ENCODE data around the gene RNASE3.
"Not testable (repeated sequence)": the region's sequence is repeated elsewhere in the genome, so short reads cannot be mapped to it uniquely, and the experiment has no call there.

RNASE3 gene

DNA sequence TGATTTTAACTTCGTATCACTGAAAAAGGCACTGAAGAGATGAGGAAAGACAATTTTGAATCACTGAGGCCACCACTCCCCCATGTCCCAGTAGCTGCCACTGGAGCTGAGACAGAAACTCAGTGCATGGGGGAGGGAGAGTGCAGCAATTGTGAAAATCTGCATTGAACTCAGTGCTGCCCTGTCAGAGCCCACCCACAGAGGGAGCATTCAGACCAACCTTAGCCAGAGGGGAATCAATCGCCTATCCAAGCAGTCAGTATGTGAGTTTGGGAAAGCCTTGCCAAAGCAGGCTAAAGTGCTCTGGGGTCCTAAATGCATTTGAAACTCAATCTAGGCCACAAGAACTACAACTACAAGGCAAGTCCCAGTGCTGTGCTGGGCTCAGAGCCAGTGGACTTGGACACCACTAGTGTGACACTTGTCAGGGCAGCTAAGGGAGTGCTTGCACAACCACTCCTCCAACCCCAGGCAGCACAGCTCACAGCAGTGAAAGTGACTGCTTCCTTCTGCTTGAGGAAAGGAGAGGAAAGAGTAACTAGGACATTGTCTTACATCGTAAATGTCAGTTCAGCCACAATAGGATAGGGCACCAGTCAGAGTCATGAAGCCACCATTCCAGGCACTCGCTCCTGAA lies 13.3 kb downstream of the RNASE3 start:
- H3K4me2 ChIP-seq (ENCODE audit: low read length): no peak overlapping the region
- H3K4me3 ChIP-seq (ENCODE audit: low read depth, low read length, poor library complexity, severe bottlenecking): no peak overlapping the region
- H3K27ac ChIP-seq (ENCODE audit: low read depth, low read length, poor library complexity, severe bottlenecking): no peak overlapping the region

DNA sequence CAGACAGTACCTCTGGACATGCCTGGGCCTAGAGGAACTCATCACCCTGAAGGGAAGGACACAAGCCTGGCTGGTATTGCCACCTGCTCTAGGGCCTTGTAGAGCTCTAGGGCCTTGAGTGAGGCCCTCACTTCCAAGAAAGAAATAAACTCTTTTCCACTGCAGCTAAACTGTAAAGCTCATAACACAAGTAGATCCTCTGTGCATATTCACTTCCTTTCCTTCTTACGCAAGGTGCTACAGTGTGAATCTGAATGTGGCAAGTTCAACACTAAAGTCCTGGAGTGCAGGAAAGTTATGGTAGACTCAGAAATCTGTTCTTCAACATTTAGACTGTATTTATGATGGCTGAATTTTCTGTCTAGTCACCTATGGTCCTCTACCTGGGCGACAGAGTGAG lies 14.5 kb downstream of the RNASE3 start:
- Histone ChIP-seq H3K4me3 (ENCODE audit: low read depth, low read length, poor library complexity, severe bottlenecking) (no peak overlapping the region), H3K4me1 (ENCODE audit: insufficient read depth, low read length, severe bottlenecking) (no peaks in the 10 kb centered on the region), H3K4me2 (ENCODE audit: low read length) (no peak overlapping the region), H2AFZ (ENCODE audit: low read length) (no peak overlapping the region), H3K9ac (ENCODE audit: low read length) (no peak overlapping the region), H3F3A (ENCODE audit: insufficient read depth, low read length) (no peaks in the 10 kb centered on the region), H3K79me2 (ENCODE audit: insufficient read depth, low read length) (no peaks in the 10 kb centered on the region), H4K20me1 (ENCODE audit: insufficient read depth, low read length) (no peaks in the 10 kb centered on the region), H3K9me2 (ENCODE audit: low read depth, low read length) (no peaks in the 10 kb centered on the region), H3K36me3 (ENCODE audit: insufficient read depth, low read length) (no peaks in the 10 kb centered on the region), H3K27ac (ENCODE audit: low read depth, low read length, poor library complexity, severe bottlenecking) (no peak overlapping the region), H3K9me3 (ENCODE audit: low read length) (no peaks in the 10 kb centered on the region), H3K27me3 (ENCODE audit: insufficient read depth, low read length) (no peaks in the 10 kb centered on the region)
- TF ChIP-seq EZH2 (IDR thresholded peaks at IDR 0.05; ENCODE audit: borderline replicate concordance, low read length) (no peak), CTCF (IDR thresholded peaks at IDR 0.05; ENCODE audit: low read length) (no peak)

More for the DNA sequence above, 13.3 kb downstream of the RNASE3 start:
- Histone ChIP-seq H3K9me2 (ENCODE audit: low read depth, low read length) (no peaks in the 10 kb centered on the region), H3F3A (ENCODE audit: insufficient read depth, low read length) (no peaks in the 10 kb centered on the region), H3K79me2 (ENCODE audit: insufficient read depth, low read length) (no peaks in the 10 kb centered on the region), H3K9ac (ENCODE audit: low read length) (no peak overlapping the region), H3K4me1 (ENCODE audit: insufficient read depth, low read length, severe bottlenecking) (no peaks in the 10 kb centered on the region), H2AFZ (ENCODE audit: low read length) (no peak overlapping the region), H3K36me3 (ENCODE audit: insufficient read depth, low read length) (no peaks in the 10 kb centered on the region), H4K20me1 (ENCODE audit: insufficient read depth, low read length) (no peaks in the 10 kb centered on the region), H3K9me3 (ENCODE audit: low read length) (no peaks in the 10 kb centered on the region), H3K27me3 (ENCODE audit: insufficient read depth, low read length) (no peaks in the 10 kb centered on the region; the same call in 1 of the 2 replicates)
- TF ChIP-seq CTCF (IDR thresholded peaks at IDR 0.05; ENCODE audit: low read length) (no peak), EZH2 (IDR thresholded peaks at IDR 0.05; ENCODE audit: borderline replicate concordance, low read length) (no peak)

GRCh38 chr14:20907214-20907613 lies 16.0 kb downstream of the RNASE3 start:
- Histone ChIP-seq H3K9me2 (ENCODE audit: low read depth, low read length) (no peaks in the 10 kb centered on the region), H4K20me1 (ENCODE audit: insufficient read depth, low read length) (no peaks in the 10 kb centered on the region), H3K9me3 (ENCODE audit: low read length) (no peaks in the 10 kb centered on the region), H2AFZ (ENCODE audit: low read length) (no peak overlapping the region), H3K4me1 (ENCODE audit: insufficient read depth, low read length, severe bottlenecking) (no peaks in the 10 kb centered on the region), H3K27me3 (ENCODE audit: insufficient read depth, low read length) (no peaks in the 10 kb centered on the region), H3K4me3 (ENCODE audit: low read depth, low read length, poor library complexity, severe bottlenecking) (no peak overlapping the region), H3F3A (ENCODE audit: insufficient read depth, low read length) (no peaks in the 10 kb centered on the region), H3K4me2 (ENCODE audit: low read length) (no peak overlapping the region), H3K9ac (ENCODE audit: low read length) (no peak overlapping the region), H3K27ac (ENCODE audit: low read depth, low read length, poor library complexity, severe bottlenecking) (no peak overlapping the region), H3K79me2 (ENCODE audit: insufficient read depth, low read length) (no peaks in the 10 kb centered on the region), H3K36me3 (ENCODE audit: insufficient read depth, low read length) (no peaks in the 10 kb centered on the region)
- no peak for TF ChIP-seq EZH2 (IDR thresholded peaks at IDR 0.05; ENCODE audit: borderline replicate concordance, low read length)
- TF ChIP-seq CTCF (IDR thresholded peaks at IDR 0.05; ENCODE audit: low read length): no peak

DNA sequence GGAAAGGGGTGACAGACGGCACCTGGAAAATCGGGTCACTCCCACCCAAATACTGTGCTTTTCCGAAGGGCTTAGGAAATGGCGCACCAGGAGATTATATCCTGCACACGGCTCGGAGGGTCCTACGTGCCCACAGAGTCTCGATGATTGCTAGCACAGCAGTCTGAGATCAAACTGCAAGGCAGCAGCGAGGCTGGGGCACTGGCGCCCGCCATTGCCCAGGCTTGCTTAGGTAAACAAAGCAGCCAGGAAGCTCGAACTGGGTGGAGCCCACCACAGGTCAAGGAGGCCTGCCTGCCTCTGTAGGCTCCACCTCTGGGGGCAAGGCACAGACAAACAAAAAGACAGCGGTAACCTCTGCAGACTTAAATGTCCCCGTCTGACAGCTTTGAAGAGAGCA lies 19.6 kb downstream of the RNASE3 start:
- H3K36me3 ChIP-seq (ENCODE audit: insufficient read depth, low read length); H3K27me3 ChIP-seq (ENCODE audit: insufficient read depth, low read length); H3K27ac ChIP-seq (ENCODE audit: low read depth, low read length, poor library complexity, severe bottlenecking); H3K4me1 ChIP-seq (ENCODE audit: insufficient read depth, low read length, severe bottlenecking); H3K4me2 ChIP-seq (ENCODE audit: low read length); H2AFZ ChIP-seq (ENCODE audit: low read length); H3K9ac ChIP-seq (ENCODE audit: low read length); H3F3A ChIP-seq (ENCODE audit: insufficient read depth, low read length); H4K20me1 ChIP-seq (ENCODE audit: insufficient read depth, low read length); H3K9me2 ChIP-seq (ENCODE audit: low read depth, low read length); H3K4me3 ChIP-seq (ENCODE audit: low read depth, low read length, poor library complexity, severe bottlenecking); H3K9me3 ChIP-seq (ENCODE audit: low read length); H3K79me2 ChIP-seq (ENCODE audit: insufficient read depth, low read length): not testable (repeated sequence)

- not testable (repeated sequence) for H3K27me3 ChIP-seq (ENCODE audit: insufficient read depth, low read length); H3K9ac ChIP-seq (ENCODE audit: low read length); H3K27ac ChIP-seq (ENCODE audit: low read depth, low read length, poor library complexity, severe bottlenecking); H4K20me1 ChIP-seq (ENCODE audit: insufficient read depth, low read length); H3K36me3 ChIP-seq (ENCODE audit: insufficient read depth, low read length); H3K4me2 ChIP-seq (ENCODE audit: low read length); H3K79me2 ChIP-seq (ENCODE audit: insufficient read depth, low read length); H3K4me1 ChIP-seq (ENCODE audit: insufficient read depth, low read length, severe bottlenecking); H3K9me2 ChIP-seq (ENCODE audit: low read depth, low read length); H2AFZ ChIP-seq (ENCODE audit: low read length); H3K4me3 ChIP-seq (ENCODE audit: low read depth, low read length, poor library complexity, severe bottlenecking); H3F3A ChIP-seq (ENCODE audit: insufficient read depth, low read length); H3K9me3 ChIP-seq (ENCODE audit: low read length)
These were observed 28.0 kb downstream of the RNASE3 start for GRCh38 chr14:20919038-20919756.

Measured in OCI-LY1 (cell line).